ENCODE measurements around the gene DUSP8.
"Not testable (repeated sequence)": the region's sequence is repeated elsewhere in the genome, so short reads cannot be mapped to it uniquely, and the experiment has no call there.

The DUSP8 gene

GRCh38 chr11:1516273-1517067, 55.6 kb downstream of the DUSP8 start:
- DNase-seq (ENCODE audit: low read depth in 3 of 3) = no peak

- DNase-seq (ENCODE audit: low read depth in 3 of 3) = peak; percentile 57 to 73 (median 62)
Observed at GRCh38 chr11:1515082-1516060, 56.7 kb downstream of the DUSP8 start.

DNA sequence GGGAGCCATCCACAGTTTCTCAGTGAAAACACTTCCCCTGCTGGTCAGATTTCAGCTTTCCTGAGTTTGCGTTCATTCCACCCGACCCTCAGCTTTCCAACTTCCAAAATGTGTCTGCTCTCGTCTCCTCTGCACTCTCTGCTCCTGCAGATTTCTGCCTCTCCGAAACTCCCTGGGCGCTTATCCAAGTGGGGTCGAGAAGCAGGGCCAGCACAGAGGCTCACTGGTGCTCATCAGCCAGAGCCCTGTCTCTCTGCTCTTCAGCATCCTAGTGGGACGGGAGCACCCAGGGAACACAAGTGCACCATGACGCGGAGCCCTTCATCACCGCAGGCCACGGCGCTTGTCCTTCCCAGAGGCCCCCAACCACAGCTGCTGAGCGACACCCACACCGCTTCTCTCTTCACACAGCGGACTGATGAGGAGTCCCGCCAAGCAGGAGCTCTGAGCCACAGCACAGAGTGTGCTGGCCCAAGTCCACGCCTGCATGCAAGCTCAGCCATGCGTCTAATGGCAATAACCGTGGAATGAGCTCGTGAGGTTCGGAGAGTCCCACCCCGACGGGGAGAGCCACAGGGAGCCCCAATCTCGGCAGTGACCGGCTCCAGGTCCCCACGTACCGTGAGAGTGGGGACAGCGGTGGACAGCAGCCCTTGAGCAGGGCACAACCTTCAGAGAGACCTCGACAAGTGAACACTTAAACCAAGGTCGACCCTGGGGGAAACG, 57.6 kb downstream of the DUSP8 start:
- DNase-seq (ENCODE audit: low read depth in 3 of 3) = no peak

- DNase-seq (ENCODE audit: low read depth in 3 of 3) = no peak
Observed at GRCh38 chr11:1513326-1514296, 58.5 kb downstream of the DUSP8 start.

DNA sequence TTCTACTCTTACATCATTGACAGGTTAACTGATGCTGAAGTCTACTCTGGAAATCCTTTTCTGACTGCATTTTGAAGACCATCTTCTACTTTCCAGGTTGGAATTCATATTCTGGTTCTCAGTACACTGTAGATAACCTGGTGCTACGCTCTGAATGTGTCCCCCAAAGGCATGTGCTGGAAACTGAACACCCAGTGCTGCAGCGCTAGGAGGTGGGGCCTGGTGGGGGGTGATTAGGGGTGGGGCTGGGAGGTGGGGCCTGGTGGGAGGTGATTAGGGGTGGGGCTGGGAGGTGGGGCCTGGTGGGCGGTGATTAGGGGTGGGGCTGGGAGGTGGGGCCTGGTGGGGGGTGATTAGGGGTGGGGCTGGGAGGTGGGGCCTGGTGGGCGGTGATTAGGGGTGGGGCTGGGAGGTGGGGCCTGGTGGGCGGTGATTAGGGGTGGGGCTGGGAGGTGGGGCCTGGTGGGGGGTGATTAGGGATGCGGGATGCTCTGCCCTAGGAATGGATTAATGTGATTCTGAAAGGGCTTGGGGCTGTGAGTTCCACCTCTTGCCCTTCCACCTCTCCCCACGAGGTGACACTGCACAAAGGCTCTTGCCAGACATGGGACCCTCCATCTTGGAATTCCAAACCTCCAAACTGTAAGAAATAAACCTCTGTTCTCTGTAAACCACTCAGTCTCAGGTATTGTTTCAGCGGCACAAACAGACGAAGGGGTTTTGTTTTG, 59.4 kb downstream of the DUSP8 start:
- DNase-seq (ENCODE audit: low read depth in 3 of 3) = not testable (repeated sequence)

- no peak for DNase-seq (ENCODE audit: low read depth in 3 of 3)
Observed at GRCh38 chr11:1511937-1512496, 60.1 kb downstream of the DUSP8 start.

DNA sequence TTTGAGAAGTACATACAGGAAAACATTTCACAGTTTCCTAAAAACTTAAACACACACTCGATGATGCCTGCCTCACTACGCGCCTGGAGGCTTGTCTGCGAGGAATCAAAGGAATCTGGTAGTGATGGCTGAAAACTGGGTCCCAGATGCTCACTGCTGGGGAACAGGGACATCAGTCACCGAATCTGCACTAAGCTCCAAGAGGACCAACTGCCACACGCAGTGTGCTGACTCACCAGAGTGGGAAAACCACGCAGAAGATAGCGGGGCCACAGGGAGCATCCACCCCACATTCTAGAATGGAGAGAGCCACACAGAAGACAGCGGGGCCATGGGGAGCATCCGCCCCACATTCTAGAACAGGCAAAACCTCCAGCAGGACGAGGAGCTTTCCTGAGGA, 61.1 kb downstream of the DUSP8 start:
- no peak for DNase-seq (ENCODE audit: low read depth in 3 of 3)

DNA sequence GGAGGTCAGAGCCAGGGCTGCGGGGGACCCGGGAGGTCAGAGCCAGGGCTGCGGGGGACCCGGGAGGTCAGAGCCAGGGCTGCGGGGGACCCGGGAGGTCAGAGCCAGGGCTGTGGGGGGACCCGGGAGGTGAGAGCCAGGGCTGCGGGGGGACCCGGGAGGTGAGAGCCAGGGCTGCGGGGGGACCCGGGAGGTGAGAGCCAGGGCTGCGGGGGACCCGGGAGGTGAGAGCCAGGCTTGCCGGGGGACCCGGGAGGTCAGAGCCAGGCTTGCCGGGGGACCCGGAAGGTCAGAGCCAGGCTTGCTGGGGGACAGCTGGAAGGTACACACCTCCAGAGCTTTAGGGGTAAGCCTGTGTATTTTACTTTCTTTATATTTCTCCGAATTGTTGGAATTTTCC, 61.7 kb downstream of the DUSP8 start:
- not testable (repeated sequence) for DNase-seq (ENCODE audit: low read depth in 3 of 3)

GRCh38 chr11:1509626-1510255, 62.3 kb downstream of the DUSP8 start:
- DNase-seq (ENCODE audit: low read depth in 3 of 3) = no peak

GRCh38 chr11:1508986-1509385, 63.1 kb downstream of the DUSP8 start:
- no peak for DNase-seq (ENCODE audit: low read depth in 3 of 3)

DNA sequence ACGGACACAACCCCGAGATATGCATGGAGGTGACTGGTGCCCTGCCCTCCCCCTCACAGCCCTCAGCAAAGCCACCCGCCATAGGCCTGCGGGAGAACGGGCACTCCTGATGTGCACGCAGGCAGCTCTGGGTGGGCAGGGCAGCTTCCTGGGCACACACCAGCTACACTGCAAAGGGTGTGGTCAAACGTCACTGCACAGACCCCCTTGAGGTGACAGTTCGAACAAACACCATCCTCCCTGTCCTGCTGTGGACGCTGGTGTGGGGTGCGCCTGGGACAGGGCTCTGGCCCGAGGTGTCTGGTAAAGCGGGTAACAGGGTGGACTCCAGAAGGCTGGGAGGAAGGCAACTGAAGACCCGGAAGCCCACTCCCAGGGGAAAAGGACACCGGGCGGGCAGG, 63.6 kb downstream of the DUSP8 start:
- no peak for DNase-seq (ENCODE audit: low read depth in 3 of 3)

GRCh38 chr11:1507381-1508140, 64.5 kb downstream of the DUSP8 start:
- no peak for DNase-seq (ENCODE audit: low read depth in 3 of 3)

DNA sequence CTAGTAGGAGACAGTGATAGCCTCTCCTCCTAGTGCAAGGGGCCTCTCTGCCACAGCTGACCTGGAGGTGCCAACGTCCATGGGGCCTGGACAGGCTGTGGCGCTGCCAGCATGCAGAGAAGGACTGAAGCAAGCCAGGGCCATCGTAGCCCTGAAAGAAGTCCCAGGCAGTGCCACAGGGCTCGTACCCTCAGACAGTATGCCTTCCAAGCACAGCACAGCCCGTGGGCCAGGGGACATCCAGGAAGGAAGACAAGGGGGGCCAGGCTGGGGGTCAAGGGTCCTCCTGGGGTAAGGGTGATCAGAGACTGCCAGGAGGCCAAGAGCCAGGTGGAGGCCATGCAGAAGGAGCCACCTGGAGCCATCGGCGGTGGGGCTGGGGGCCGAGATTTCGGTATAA, 65.1 kb downstream of the DUSP8 start:
- no peak for DNase-seq (ENCODE audit: low read depth in 3 of 3)

GRCh38 chr11:1505480-1505879, 66.6 kb downstream of the DUSP8 start:
- DNase-seq (ENCODE audit: low read depth in 3 of 3) = no peak

DNA sequence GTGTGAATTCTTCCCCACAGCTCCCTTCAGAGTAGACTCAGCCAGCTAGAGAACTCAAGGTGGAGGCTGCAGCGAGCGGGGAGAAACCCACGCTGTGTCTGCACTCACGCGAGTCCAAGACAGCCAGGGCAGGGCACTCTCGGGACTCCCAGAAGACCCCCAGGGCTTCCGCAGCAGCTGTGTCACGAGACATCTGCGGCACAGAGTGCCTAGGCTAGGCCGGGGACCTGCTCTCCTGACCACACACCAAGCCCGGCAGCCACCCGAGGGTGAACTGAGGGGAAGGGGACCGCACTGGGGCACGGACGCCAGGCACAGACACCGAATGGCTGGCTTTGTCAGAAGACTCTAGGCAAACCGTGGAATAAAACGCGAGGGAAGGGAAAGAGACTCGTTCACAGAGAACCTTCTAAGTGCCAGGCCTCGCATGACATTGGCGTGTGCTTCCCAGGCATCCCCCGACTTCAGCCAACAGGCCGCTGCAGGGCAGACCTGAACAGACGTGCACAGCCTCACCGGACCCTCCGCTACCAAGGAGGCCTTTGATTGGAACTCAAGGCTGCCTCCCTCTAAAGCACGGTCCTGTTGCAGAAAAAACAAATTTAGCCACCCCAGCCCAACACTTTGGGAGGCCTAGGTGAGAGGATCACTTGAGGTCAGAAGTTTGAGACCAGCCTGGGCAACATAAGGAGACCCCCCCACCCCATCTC, 67.3 kb downstream of the DUSP8 start:
- DNase-seq (ENCODE audit: low read depth in 3 of 3) = no peak

DNA sequence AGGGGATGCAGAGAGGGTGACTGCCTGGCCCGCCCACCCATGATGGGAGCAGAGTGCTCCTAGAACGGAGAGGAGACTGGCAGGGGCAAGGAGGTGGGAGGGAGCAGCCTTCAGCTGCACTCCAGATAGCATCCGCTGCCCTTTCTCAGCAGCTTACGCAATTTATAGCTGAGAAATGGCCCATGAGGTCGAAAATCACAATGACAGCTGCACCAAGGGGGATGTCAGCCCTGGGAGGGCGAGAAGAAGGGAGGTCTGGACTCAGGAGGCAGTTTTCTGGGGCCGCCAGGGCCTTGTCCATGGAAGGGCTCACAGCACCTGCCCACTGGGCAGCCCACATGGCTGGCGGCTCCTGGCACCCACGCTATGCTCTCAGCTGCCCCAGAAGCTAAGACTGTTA, 67.9 kb downstream of the DUSP8 start:
- no peak for DNase-seq (ENCODE audit: low read depth in 3 of 3)

Measured in stimulated activated CD4-positive, alpha-beta T cell treated with anti-CD3 and anti-CD28 coated beads, TNF-alpha, amount 100 ng/mL, for 24 hours (primary cell).